Stimulated activated CD4-positive, alpha-beta T cell treated with anti-CD3 and anti-CD28 coated beads, Interleukin-4, amount 100 ng/mL, for 48 hours (primary cell): ENCODE measurements around the gene ADCY3.

Source experiments
- DNase-seq, 2 donors: peaks; one replicate each; pipeline ENCODE4 v3.0.0-alpha.2; 2020; ENCODE audit warnings: low read depth in 2 of 2

The ADCY3 gene

DNA sequence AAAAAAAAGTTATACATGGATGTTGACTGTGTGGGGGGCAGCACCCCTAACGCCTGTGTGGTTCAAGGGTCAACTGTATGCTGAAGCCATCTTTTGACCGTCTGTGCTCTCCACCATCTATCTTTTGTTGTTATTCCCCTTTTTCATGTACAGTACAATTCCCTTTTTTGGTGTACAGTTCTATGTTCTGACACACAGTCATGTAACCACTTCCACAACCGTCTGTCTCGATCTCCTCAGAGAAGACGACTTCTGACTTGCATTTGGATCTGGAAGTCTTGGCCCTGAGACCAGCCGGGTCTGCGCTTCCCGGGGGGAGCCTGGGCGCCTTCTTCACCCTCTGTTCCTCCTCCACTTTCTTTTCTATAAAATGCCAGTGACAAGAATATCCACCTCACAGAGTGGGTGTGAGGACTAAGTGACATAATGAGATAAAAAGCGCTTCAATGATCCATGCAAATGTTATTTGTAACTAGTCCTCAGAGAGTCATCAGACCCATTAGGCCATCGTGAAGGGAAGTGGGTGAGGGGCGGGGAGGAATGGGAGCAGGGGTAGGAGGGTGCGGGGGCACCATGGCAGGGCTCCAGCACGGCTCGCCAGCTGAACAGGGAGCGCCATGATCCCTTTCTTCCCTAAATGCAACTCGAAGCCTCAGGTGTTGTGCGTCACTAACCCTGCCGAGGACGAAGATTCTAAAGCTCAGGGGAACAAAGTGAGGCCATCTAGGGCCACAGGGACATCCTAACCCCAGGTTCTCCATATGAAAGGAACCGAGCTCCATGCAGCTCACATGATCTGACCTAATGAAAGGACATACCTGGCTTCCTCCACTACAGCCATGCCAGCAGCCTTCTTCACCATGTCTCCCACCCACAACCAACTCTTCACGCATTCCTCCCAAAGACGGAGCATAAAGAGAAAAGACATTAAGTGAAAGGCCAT is 16.6 kb downstream of the ADCY3 start:
- DNase-seq, result no peak

DNA sequence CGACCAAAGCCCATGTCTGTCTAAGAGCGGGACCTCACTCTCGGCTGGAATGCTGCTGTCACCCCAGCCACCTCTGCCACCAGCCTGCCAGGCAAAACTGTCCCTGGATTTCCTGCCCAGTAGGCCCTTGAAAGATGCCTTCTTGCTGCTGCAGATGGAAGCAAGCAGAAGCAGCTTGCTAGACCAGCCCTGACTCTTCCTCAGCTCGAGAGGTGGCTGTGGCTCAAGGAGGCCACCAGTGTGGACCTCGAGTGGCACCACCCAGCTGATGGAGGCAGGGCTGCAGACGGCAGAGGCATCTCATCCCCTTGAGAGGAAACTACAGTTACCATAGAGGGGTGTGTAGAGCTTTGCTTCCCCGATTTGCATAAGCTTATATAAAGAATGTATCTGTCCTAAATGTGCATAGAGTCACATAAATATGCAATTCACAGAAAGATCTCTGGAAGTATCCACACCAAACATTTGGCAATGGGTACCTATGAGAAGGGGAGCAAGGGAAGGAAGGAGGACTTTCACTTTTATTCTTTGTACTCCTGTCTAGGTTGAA is 20.6 kb downstream of the ADCY3 start:
- no peak for DNase-seq

DNA sequence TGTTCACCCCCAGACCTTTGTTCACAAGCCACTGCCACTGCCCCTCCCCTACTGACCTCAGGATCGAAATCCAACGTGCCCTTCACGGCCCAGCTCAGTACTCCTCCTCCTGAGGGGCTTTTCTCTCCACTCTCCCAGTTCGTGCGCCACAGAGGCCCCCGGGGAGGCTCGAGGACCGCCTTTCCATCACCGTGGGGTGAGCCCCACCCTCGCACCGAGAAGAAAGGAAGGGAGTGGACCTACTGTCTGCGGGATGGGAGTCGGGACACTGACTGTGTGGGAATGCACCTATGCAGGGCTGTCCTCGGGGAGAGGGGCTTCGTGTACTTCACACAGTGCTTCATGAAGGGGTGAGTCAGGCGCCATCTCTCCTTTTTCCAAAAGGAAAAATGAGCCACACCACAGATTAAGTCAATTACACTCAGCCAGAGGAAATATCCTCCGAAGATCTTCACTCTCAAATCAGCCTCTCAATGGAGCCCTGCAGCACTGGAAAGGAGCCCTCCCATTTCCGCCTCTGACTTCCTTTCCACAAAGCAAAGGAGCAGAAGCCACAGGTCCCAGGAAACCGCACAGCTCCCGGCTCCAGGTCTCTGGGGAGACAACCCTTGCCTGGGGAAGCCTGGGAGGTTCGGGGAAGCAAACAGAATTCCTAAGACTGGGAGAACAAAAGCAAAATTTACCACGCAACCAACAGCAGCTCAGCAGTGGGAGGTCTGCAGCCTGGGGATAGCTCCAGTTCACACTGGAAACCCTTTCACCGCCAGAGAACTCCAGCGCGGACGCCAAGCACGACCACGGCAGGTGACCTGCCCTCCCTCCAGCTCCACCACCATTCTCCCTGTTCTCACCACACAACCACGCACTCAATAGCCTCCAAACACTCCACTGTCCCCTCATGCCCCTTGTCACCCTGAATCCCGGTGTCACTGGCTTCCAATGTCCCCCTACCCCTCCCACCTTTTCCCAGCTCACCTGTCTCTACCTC is 21.6 kb downstream of the ADCY3 start:
- DNase-seq, result no peak

DNA sequence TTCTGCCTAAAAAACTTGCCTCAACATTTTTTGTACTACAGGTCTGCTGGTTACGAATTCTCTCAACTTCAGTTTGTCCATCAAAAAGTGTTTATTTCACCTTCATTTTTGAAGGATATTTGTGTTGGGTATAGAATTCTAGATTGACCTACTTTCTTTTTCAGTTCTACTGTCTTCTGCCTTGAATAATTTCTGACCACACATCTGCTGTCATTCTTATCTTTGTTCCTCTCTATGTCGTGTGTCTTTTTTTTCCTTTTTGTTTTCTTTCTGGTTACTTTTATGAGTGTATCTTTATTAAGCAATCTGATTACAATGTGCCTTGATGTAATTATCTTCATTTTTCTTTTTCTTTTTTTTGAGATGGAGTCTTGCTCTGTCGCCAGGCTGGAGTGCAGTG is 25.3 kb downstream of the ADCY3 start:
- no peak for DNase-seq

DNA sequence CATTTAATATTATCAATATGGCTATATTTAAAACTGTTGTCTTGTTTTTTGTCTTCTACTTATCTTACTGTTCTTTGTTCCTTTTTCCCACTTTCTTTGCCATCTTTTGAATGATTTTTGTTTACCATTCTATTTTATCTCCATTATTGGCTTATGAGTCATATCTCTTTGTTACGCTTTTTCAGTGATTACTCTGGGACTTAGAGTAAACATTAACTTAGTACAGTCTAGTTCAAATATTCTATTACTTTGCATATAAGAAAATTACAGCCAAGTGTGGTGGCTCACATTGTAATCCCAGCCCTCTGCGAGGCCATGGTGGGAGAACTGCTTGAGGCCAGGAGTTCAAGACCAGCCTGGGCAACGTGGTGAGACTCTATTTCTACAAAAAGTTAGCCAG is 26.1 kb downstream of the ADCY3 start:
- DNase-seq, result no peak

DNA sequence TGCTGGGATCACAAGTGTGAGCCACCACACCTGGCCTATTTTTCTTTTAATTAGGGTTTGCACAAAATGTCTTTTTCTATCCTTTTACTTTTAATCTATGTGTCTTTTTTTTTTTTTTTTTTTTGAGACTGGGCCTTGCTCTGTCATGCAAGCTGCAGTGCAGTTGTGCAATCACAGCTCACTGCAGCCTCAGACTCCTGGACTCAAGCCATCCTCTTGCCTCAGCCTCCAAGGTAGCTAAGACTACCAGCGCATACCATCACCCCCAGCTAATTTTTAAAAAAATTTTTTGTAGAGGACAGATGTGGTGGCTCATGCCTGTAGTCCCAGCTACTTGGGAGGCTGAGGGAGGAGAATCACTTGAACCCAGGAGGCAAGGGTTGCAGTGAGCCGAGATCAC is 27.1 kb downstream of the ADCY3 start:
- no peak for DNase-seq

DNA sequence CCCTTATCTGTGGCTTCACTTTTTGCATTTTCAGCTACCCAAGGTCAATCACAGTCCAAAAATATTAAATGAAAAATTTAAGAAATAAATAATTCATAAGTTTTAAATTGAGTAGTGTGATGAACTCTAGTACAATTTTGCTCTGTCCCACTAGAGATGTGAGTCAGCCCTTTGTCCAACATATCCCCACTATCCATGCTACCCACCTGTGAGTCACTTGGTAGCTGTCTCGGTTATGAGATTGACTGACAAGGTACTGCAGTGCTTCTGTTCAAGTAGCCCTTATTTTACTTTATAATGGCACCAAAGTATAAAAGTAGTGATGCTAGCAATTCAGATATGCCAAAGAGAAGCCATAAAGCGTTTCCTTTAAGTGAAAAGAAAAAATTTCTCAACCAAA is 28.8 kb downstream of the ADCY3 start:
- DNase-seq, result no peak

DNA sequence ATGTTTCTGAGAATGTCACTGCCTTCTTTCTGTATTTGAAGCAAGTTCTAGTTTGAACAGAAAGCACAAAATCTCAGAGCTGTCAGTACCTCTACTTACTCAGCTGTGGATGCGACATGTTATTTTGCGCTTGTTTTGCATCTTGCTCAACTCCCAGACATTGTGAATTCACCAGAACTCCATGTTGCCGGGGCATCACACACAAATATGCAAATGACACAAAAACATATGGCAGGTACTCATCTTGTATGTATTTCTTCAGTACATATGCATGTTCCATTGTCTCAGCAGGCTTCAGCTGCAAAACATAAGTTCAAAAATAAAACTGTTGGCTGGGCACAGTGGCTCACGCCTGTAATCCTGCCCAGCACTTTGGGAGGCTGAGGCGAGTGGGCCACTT is 30.8 kb downstream of the ADCY3 start:
- no peak for DNase-seq

DNA sequence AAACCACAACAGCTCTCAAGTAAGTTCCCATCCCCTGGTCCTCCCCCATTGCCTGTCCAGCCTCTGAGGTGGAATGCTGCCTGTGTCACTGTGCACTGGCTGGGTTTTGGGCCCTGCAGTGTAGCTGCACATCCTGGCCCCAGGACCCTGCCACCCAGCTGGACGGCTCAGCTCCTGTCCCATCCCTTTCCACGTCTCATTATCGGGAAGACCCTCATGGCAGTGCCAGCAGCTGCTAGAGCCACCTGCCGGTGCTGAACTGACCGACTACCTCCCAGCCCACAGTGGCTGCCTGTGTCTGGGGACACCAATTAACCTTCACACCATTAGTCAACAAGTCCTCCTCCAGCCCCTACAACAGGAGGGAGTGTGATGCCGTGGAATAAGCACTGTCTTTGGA is 31.9 kb downstream of the ADCY3 start:
- DNase-seq, result no peak

DNA sequence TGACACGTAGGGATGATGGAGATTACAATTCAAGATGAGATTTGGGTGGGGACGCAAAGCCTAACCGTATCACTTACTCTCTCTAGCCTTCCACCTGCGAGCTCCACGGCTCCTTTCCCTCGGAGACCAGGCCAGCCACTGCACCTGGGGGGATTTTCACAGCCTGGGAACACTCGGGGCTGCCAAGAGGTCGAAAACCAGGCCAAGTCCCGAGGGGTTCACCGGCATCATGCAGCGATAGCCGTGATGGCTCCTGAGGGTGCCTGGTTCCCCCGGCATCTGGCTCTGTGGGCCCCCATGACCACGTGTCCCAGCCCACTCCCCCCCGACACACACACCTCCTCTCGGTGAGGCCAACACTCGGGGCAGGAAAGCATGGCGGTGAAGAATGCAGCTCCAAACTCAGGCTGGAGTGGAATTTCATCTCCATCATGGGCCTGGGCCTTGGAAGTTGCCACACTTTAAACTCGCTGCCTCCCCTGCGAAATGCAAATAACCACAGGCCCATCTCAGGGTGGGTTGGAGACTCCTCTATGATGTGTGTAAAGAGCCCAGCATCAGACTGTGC is 32.6 kb downstream of the ADCY3 start:
- no peak for DNase-seq

DNA sequence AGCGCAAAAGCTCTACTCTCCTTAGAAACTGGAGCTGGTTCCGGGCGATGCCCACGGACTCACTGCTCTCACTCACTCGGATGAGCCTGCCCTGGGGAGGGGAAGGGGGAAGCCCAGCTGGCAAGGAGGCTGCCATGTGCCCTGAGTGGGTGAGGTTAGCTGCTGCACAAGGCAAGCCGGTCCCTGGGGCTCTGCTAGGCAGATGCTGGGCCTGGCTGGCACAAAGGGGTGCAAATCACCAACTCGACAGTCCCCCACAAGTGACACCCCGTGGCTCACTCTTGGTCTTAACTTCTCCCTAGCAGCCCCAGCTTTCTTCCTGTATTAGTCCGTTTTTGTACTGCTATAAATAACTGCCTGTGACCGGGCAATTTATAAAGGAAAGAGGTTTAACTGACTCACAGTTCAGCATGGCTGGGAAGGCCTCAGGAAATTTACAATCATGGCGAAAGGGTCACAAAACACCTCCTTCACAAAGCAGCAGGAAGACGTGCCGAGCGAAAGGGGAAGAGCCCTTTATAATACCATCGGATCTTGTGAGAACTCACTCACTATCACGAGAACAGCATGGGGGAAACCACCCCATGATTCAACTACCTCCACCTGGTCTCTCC is 33.2 kb downstream of the ADCY3 start:
- DNase-seq, result no peak

DNA sequence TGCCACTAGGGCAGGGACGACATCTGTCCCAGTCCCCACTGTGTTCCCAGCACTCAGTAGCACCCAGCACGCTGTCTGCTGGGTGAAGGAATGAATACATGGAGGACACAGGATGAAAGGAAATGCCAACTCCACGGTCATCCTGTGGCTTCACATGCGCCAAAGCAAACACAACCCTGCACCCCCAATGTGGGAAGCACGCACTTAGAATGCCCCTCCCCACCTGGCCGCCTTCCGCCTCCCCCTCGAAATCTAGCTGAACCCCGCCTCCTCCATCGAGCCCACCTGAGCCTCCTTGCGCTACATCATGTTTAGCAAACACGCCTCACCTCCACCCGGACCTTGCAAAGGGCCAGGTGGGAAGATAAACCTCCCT is 33.9 kb downstream of the ADCY3 start:
- no peak for DNase-seq

DNA sequence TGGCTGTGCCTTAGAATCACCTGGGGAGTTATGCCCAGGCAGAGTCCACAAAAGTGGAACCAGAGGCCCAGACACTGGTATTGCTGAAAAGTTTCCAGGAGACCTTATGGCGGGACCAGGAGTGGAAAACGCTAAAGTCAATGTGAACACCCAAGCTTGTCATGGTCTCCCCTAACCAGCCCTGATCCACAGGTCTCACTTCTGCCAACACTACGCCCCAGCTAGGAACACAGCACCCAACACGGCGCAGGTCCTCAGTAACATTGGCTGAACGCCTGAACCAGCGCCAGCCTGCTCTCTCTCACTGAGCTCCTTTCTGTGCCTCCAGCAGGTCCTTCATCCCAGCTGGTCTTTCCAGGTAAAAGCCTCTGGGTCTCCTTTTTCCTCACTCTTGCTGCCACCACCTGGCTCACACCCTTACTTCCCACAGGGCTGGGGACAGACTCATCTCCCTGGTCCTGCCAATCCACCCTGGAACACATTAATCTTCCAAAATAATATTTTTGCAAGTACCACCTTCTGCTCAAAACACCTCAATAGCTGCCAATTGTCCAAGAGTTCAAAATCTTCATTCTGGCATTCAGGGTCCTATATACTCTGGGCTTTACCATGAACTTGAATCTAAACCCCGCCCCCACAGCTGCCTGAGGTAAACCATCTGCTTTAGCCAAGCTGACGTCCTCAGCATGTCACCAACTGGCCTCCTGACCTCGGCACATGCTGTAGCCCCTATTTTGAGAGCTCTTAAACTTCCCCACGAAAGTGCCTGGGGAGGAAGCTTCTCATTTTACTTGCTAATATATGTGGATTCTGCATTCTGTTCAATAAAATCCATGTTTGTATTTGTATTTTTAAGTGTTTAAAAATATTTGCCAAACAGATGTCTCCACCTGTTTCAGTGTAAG is 34.6 kb downstream of the ADCY3 start:
- no peak for DNase-seq

DNA sequence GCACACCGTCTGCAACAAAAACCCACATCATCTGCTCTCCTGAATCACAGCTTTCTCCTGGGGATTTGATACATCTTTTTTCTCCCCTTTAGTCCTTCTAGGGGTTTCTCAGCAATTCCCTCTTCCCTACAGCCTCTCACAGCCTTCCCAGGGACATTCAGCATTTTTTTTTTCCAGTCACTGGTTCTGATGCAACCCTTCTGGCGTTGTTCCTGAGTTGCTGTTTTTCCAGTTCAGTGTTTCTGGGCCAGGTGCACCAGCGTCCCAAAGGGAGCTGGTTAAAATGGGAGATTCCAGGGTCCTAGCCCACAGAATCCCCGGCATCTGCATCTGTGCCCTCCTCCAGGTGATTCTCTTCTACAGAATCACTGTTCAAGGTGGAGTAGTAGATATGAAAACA is 36.1 kb downstream of the ADCY3 start:
- DNase-seq, result no peak

DNA sequence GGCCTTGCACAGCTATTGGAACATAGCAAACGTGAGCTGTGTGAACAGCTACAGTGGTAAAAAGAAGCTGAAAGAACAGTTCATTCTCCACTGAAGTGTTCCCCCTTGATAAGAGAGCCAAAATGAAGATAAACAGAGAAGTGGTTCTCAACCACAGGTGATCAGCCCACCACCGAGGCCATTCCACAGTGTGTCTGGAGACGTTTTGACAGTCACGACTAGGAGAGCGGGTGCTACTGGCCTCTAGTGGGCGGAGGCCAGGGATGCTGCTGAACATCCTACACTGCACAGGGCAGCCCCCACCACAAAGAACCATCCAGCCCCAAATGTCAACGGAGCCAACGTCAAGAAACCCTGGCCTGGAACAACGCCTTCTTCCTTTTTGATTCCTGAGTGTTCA is 38.4 kb downstream of the ADCY3 start:
- DNase-seq, result no peak

DNA sequence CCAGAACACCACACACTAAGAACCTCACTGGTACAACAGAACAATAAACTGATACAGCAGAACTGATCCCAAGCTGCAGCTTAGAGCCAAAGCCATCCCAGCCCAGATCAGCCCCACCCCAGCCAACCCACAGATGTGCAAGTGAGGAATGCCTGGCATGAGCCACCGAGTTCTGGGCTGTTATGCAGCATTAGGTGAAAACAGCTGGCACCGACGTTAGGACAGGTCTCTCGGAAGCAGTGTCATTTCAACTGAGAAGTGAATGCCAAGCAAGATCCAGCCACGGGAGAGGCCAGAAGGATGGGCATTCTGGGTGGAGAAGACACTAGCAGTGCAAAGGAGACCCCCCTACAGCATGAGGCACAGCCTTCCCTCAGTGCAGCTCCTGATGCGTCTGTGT is 38.9 kb downstream of the ADCY3 start:
- DNase-seq, result no peak

DNA sequence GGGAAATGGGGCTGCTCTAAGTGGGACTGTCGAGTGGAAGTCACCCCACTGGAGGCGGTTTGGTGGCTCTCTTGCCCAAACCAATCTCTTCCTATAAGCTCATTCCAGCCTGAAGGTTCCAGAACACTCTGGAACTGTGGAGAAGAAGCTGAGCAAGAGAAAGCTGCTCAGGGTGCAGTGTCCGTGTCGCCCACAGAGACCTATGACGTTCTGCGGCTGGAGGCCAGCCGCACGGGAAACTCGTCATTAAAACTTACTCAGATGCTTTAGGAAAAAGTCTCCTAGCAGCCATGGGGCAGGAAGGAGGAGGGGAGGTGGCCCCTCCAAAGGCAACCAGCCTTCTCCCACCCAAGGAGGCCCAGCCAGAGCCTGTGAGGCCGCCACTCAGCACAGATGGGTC is 41.7 kb downstream of the ADCY3 start:
- no peak for DNase-seq

DNA sequence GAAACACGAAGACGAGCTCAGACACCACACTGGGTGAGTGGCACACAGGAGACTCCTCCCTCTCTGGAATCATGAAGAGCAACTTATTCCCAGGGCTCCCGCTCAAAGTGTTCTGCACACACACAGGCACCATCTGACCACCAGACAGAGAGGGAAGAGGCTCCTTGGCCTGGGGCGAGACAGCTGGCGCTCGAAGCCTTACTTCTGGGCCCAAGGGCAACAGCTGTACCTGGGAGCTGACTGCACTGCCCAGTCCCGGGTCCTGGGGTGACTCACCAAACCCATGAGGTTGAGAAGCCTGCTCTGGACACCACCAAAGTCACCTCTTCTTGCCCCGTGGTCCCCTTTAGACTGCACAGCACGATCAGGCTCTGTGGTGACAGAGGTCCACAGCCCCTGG is 42.4 kb downstream of the ADCY3 start:
- no peak for DNase-seq

DNA sequence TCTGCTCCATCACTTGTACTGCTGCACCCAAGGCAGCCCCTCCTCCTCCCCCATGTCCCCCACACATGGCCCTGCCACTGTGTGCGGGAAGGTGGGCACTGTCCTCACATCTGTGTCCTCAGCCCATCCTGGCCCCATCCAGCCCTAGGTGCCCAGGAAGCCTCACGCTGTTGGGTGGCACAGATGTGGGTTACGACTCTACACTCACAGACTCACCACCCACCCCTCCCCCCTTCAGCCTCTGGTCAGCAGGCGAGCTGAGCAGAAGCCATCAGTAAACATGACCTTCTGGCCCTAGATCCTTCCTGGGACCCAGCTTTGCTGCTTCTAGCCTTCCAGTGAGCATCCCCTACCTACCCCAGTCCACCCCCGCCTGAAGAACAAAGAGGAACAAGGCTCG is 43.0 kb downstream of the ADCY3 start:
- DNase-seq, result no peak

DNA sequence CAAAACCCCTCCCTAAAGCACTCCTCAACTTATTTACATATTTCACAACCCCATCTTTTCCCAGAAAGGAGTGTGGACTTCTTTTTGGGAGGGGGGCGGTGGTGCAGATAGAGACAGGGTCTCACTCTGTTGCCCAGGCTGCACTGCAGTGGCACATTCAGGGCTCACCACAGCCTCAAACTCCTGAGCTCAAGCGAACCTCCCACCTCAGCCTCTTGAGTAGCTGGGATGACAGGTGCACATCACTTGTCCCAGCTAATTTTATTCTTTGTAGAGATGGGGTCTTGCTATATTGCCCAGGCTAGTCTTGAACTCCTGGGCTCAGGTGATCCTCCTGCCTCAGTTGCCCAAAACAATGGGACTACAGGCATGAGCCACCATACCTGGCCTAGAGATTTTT is 44.1 kb downstream of the ADCY3 start:
- DNase-seq, result no peak

DNA sequence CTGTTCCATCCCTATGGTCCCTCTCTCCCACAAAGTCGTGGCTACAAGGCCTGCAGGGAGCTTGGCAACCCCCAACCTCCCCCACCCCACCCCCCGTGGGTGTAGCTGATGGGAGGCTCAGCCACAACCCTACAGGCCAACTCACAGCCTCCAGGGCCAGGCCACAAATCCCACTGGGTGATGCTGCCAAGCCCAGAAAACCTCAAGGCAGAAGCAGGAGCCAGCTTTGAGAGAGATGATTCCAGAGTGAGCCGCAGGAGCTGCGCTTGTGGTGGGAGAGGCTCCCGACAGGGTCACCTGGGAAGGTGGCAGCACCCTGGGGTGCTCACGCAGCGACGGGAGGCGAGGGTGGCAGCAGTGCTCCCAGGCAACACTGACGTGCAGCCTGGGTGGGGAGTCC is 44.8 kb downstream of the ADCY3 start:
- DNase-seq, result no peak
